Measurements from ENCODE around the gene MRPL17.
"Not testable (repeated sequence)": the region's sequence is repeated elsewhere in the genome, so short reads cannot be mapped to it uniquely, and the experiment has no call there.

GRCh38 chr11:6684068-6684467 is 928 bp upstream of the MRPL17 start:
- TF ChIP-seq, protein P1, sequence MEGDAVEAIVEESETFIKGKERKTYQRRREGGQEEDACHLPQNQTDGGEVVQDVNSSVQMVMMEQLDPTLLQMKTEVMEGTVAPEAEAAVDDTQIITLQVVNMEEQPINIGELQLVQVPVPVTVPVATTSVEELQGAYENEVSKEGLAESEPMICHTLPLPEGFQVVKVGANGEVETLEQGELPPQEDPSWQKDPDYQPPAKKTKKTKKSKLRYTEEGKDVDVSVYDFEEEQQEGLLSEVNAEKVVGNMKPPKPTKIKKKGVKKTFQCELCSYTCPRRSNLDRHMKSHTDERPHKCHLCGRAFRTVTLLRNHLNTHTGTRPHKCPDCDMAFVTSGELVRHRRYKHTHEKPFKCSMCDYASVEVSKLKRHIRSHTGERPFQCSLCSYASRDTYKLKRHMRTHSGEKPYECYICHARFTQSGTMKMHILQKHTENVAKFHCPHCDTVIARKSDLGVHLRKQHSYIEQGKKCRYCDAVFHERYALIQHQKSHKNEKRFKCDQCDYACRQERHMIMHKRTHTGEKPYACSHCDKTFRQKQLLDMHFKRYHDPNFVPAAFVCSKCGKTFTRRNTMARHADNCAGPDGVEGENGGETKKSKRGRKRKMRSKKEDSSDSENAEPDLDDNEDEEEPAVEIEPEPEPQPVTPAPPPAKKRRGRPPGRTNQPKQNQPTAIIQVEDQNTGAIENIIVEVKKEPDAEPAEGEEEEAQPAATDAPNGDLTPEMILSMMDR (IDR thresholded peaks at IDR 0.05; ENCODE audit: insufficient read depth, low read depth, low read length) = not testable (repeated sequence)
- not testable (repeated sequence) for TF ChIP-seq EZH2 (IDR thresholded peaks at IDR 0.05; ENCODE audit: insufficient read depth, low read length)

Measured in astrocyte (in vitro differentiated cells and primary cell).